ENCODE data around the gene LYST.
A peak's percentile ranks its signal among the peaks of the same experiment; 100 is the strongest.

LYST gene

DNA sequence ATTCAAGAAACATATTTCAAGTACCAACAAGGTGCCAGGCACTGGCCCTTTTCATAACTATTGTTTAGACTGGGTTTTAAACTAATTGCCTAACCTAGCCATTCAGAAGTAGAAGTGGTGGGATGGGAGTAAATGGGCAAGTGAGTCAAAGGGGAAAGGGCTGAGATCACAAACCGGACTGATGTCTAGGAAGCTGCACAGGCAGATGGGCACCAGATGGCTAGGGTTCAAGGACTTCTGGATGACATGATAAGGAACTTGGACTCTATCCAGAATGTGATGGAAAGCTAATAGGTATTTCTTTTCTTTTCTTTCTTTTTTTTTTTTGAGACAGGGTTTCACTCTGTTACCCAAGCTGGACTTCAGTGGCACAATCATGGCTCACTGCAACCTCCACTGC lies 46.6 kb downstream of the LYST start:
- Histone ChIP-seq H4K12ac (ENCODE audit: low read depth, low read length) (no peak overlapping the region), H3K4me3 (ENCODE audit: low read depth, low read length) (no peak overlapping the region), H2AK5ac (ENCODE audit: low read length) (no peak overlapping the region), H3K79me2 (ENCODE audit: control insufficient read depth, insufficient read depth, low read length, poor library complexity) (no peaks in the 10 kb centered on the region), H4K8ac (ENCODE audit: low read depth, low read length) (no peak overlapping the region), H3K9ac (ENCODE audit: low read length) (no peak overlapping the region), H3K14ac (ENCODE audit: low read length) (no peak overlapping the region), H3K36me3 (ENCODE audit: control insufficient read depth in 1 of 2, insufficient read depth in 2 of 2, low read length in 2 of 2) (no peaks in the 10 kb centered on the region), H2BK12ac (ENCODE audit: low read length) (no peak overlapping the region), H2BK5ac (ENCODE audit: low read depth, low read length, poor library complexity) (no peak overlapping the region), H2BK120ac (ENCODE audit: insufficient read depth, low read length, poor library complexity) (no peak overlapping the region), H3K18ac (ENCODE audit: low read length) (no peak overlapping the region), H3K79me1 (ENCODE audit: low read length) (no peaks in the 10 kb centered on the region), H3K4ac (ENCODE audit: low read depth, low read length) (no peak overlapping the region), H4K91ac (ENCODE audit: low read depth, low read length) (no peak overlapping the region), H3K27me3 (ENCODE audit: insufficient read depth, low read length) (no peaks in the 10 kb centered on the region), H3K23ac (ENCODE audit: low read length) (no peak overlapping the region), H3K4me2 (ENCODE audit: low read length) (no peak overlapping the region), H3K4me1 (ENCODE audit: control insufficient read depth in 1 of 2, insufficient read depth in 2 of 2, low read length in 2 of 2) (no peaks in the 10 kb centered on the region), H3K9me3 (ENCODE audit: insufficient read depth, low read depth, low read length) (no peaks in the 10 kb centered on the region), H2AFZ (ENCODE audit: insufficient read depth, low read length, poor library complexity) (no peak overlapping the region), H3K27ac (ENCODE audit: low read depth, low read length) (no peak overlapping the region)
- DNase-seq, result no peak
- WGBS (ENCODE audit: extremely low coverage, insufficient coverage, insufficient read length), result no CpG with 5 or more reads among the region's 1 CpG

DNA sequence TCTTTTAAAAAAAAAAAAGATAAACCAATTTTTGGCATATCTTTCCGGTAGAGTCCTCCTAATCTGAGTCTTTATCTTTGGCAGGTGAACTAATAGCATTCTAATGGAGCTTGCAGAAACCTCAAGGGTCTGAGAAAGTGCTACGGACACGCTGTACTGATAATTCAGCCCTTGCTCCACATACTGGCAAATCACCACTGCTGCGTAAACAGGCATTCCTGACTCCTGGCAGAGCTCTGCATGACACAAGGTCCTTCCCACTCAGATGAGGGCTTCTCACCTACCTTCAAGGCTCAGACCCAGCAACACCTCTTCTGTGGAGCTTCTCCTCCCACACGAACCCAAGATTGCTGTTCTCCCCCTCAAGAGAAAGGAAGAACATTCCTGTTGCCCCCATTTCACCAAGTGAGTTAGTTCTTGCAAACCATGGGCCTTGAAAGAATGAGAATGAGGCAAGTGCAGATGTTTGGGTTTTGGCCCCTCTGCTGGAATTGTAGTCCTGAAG lies 48.0 kb downstream of the LYST start:
- no peak overlapping the region for H3K9ac ChIP-seq (ENCODE audit: low read length)
- H3K18ac ChIP-seq (ENCODE audit: low read length), result no peak overlapping the region
- H3K9me3 ChIP-seq (ENCODE audit: insufficient read depth, low read depth, low read length), result no peaks in the 10 kb centered on the region
- H3K14ac ChIP-seq (ENCODE audit: low read length), result no peak overlapping the region
- H2BK12ac ChIP-seq (ENCODE audit: low read length), result no peak overlapping the region
- no peak overlapping the region for H4K8ac ChIP-seq (ENCODE audit: low read depth, low read length)
- H4K12ac ChIP-seq (ENCODE audit: low read depth, low read length), result no peak overlapping the region
- no peak overlapping the region for H2BK5ac ChIP-seq (ENCODE audit: low read depth, low read length, poor library complexity)
- H2BK120ac ChIP-seq (ENCODE audit: insufficient read depth, low read length, poor library complexity), result no peak overlapping the region
- no peaks in the 10 kb centered on the region for H3K4me1 ChIP-seq (ENCODE audit: control insufficient read depth in 1 of 2, insufficient read depth in 2 of 2, low read length in 2 of 2)
- no peak overlapping the region for H3K23ac ChIP-seq (ENCODE audit: low read length)
- no peaks in the 10 kb centered on the region for H3K27me3 ChIP-seq (ENCODE audit: insufficient read depth, low read length)
- no peak overlapping the region for H3K4me3 ChIP-seq (ENCODE audit: low read depth, low read length)
- WGBS (ENCODE audit: extremely low coverage, insufficient coverage, insufficient read length), result no CpG with 5 or more reads among the region's 5 CpGs
- no peak overlapping the region for H2AFZ ChIP-seq (ENCODE audit: insufficient read depth, low read length, poor library complexity)
- H3K4ac ChIP-seq (ENCODE audit: low read depth, low read length), result no peak overlapping the region
- no peak overlapping the region for H3K27ac ChIP-seq (ENCODE audit: low read depth, low read length)
- H3K79me2 ChIP-seq (ENCODE audit: control insufficient read depth, insufficient read depth, low read length, poor library complexity), result no peaks in the 10 kb centered on the region
- no peak overlapping the region for H3K4me2 ChIP-seq (ENCODE audit: low read length)
- no peak overlapping the region for H2AK5ac ChIP-seq (ENCODE audit: low read length)
- peak; percentile 38 to 45 for DNase-seq
- H3K36me3 ChIP-seq (ENCODE audit: control insufficient read depth in 1 of 2, insufficient read depth in 2 of 2, low read length in 2 of 2), result no peaks in the 10 kb centered on the region
- no peak overlapping the region for H4K91ac ChIP-seq (ENCODE audit: low read depth, low read length)
- H3K79me1 ChIP-seq (ENCODE audit: low read length), result no peaks in the 10 kb centered on the region

DNA sequence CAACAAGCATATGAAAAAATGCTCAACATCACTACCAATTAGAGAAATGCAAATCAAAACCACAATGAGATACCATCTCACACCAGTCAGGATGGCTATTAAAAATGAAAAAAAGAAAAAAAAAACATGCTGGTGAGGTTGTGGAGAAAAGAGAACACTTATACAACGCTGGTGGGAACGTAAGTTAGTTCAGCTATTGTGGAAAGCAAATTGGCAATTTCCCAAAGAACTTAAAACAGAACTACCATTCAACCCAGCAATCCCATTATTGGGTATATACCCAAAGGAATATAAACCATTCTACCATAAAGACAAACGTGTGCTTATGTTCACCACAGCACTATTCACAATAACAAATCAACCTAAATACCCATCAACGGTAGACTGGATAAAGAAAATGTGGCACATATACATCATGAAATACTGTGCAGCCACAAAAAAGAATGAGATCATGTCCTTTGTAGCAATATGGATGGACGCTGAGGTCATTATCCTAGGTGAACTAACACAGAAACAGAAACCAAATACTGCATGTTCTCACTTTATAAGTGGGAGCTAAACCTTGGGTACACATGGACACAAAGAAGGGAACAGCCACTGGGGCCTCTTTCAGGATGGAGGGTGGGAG lies 49.5 kb downstream of the LYST start:
- Histone ChIP-seq H3K18ac (ENCODE audit: low read length) (no peak overlapping the region), H2AK5ac (ENCODE audit: low read length) (no peak overlapping the region), H2BK120ac (ENCODE audit: insufficient read depth, low read length, poor library complexity) (no peak overlapping the region), H3K23ac (ENCODE audit: low read length) (no peak overlapping the region), H3K79me2 (ENCODE audit: control insufficient read depth, insufficient read depth, low read length, poor library complexity) (no peaks in the 10 kb centered on the region), H3K36me3 (ENCODE audit: control insufficient read depth in 1 of 2, insufficient read depth in 2 of 2, low read length in 2 of 2) (no peaks in the 10 kb centered on the region), H3K9me3 (ENCODE audit: insufficient read depth, low read depth, low read length) (no peaks in the 10 kb centered on the region), H4K8ac (ENCODE audit: low read depth, low read length) (no peak overlapping the region), H3K4me3 (ENCODE audit: low read depth, low read length) (no peak overlapping the region), H3K27me3 (ENCODE audit: insufficient read depth, low read length) (no peaks in the 10 kb centered on the region), H2BK12ac (ENCODE audit: low read length) (no peak overlapping the region), H3K27ac (ENCODE audit: low read depth, low read length) (no peak overlapping the region), H2BK5ac (ENCODE audit: low read depth, low read length, poor library complexity) (no peak overlapping the region), H3K79me1 (ENCODE audit: low read length) (no peaks in the 10 kb centered on the region), H3K4ac (ENCODE audit: low read depth, low read length) (no peak overlapping the region), H3K9ac (ENCODE audit: low read length) (no peak overlapping the region), H4K91ac (ENCODE audit: low read depth, low read length) (no peak overlapping the region), H2AFZ (ENCODE audit: insufficient read depth, low read length, poor library complexity) (no peak overlapping the region), H4K12ac (ENCODE audit: low read depth, low read length) (no peak overlapping the region), H3K14ac (ENCODE audit: low read length) (no peak overlapping the region), H3K4me2 (ENCODE audit: low read length) (no peak overlapping the region), H3K4me1 (ENCODE audit: control insufficient read depth in 1 of 2, insufficient read depth in 2 of 2, low read length in 2 of 2) (no peaks in the 10 kb centered on the region)
- no peak for DNase-seq
- WGBS (ENCODE audit: extremely low coverage, insufficient coverage, insufficient read length), result no CpG with 5 or more reads among the region's 5 CpGs

DNA sequence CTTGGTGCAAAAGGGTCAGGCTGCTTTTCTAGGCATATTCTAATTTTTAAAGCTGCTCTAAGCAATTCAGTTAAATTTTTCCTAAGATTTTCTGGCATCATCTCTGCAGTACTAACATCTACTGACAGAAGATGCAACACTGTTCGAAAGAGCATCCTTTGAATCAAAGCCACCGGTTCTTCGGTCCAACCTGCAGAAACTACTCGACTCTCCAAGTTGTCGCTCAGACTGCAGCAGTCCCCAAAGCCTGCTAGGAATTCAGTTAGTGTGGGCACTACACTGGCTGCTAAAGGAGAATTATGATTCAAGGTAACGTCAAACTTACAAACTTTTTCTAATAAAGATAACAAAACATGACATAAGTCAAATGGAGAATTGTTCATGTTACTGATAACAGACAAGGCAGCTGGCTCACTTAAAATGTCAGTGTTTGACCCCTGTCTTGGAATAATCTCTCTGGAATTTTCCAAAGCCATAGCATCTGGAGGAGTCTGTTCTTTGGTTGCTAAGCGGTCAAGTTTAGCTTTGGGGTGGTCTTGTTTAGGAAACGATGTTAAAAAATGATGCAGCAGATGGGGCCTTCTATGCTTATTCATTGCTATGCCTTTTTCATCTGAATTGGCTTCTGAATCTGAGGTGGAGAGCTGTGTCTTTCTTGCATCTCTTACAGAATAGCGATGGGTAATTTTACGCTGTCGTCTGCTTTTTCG lies 56.9 kb downstream of the LYST start:
- Histone ChIP-seq H4K8ac (ENCODE audit: low read depth, low read length) (no peak overlapping the region), H3K36me3 (ENCODE audit: control insufficient read depth in 1 of 2, insufficient read depth in 2 of 2, low read length in 2 of 2) (no peaks in the 10 kb centered on the region), H3K79me2 (ENCODE audit: control insufficient read depth, insufficient read depth, low read length, poor library complexity) (no peaks in the 10 kb centered on the region), H2BK5ac (ENCODE audit: low read depth, low read length, poor library complexity) (no peak overlapping the region), H3K27ac (ENCODE audit: low read depth, low read length) (no peak overlapping the region), H2AFZ (ENCODE audit: insufficient read depth, low read length, poor library complexity) (no peak overlapping the region), H3K23ac (ENCODE audit: low read length) (no peak overlapping the region), H2AK5ac (ENCODE audit: low read length) (no peak overlapping the region), H3K9ac (ENCODE audit: low read length) (no peak overlapping the region), H2BK12ac (ENCODE audit: low read length) (no peak overlapping the region), H3K79me1 (ENCODE audit: low read length) (no peaks in the 10 kb centered on the region), H4K91ac (ENCODE audit: low read depth, low read length) (no peak overlapping the region), H3K18ac (ENCODE audit: low read length) (no peak overlapping the region), H3K4me2 (ENCODE audit: low read length) (no peak overlapping the region), H3K9me3 (ENCODE audit: insufficient read depth, low read depth, low read length) (no peaks in the 10 kb centered on the region), H3K4me1 (ENCODE audit: control insufficient read depth in 1 of 2, insufficient read depth in 2 of 2, low read length in 2 of 2) (no peaks in the 10 kb centered on the region), H2BK120ac (ENCODE audit: insufficient read depth, low read length, poor library complexity) (no peak overlapping the region), H3K4ac (ENCODE audit: low read depth, low read length) (no peak overlapping the region), H3K14ac (ENCODE audit: low read length) (no peak overlapping the region), H3K4me3 (ENCODE audit: low read depth, low read length) (no peak overlapping the region), H4K12ac (ENCODE audit: low read depth, low read length) (no peak overlapping the region), H3K27me3 (ENCODE audit: insufficient read depth, low read length) (no peaks in the 10 kb centered on the region)
- DNase-seq, result no peak
- WGBS (ENCODE audit: extremely low coverage, insufficient coverage, insufficient read length), result no CpG with 5 or more reads among the region's 12 CpGs

All from trophoblast cell (in vitro differentiated cells and primary cell).